Astrocyte of the cerebellum (primary cell): ENCODE measurements around the gene GK.

Experiments
- DNase-seq: peaks from one replicate; pipeline ENCODE4 v3.0.0-alpha.2; 2011; ENCODE audit warnings: low read depth
- H3K4me3 ChIP-seq: 2 replicates; pipeline ENCODE4 v1.5.1; 2011; ENCODE audit warnings: mild to moderate bottlenecking, low read depth, low read length, moderate library complexity
- in situ Hi-C: cut with HindIII; loops from 2 replicates; pipeline ENCODE4 v1.10.0; 2017; ENCODE audit warnings: low sequenced_read_pairs
- TF ChIP-seq, protein P1 (sequence below): IDR thresholded peaks from 2 replicates; pipeline ENCODE4 v1.5.1; 2012; ENCODE audit warnings: low read length, low read depth, moderate library complexity, mild to moderate bottlenecking; ENCODE audit errors: missing control alignments

GK gene

DNA sequence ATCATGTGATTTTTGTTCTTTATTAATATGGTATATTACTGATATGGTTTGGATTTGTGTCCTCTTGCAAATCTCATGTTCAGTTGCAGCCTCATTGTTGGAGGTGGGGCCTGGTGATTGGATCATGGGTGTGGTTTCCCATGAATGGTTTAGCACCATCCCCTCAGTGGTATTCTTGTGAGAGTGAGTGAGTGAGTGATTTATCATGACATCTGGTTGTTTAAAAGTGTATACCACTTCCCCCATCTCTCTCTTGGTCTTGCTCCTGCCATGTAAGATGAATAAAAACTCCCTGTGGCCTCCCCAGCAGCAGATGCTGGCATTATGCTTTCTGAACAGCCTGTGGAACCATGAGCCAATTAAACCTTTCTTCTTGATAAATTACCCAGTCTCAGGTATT lies 124.4 kb downstream of the GK start:
- in situ Hi-C loops, result no loop called here
- no peak overlapping the region for H3K4me3 ChIP-seq
- TF ChIP-seq, protein P1, sequence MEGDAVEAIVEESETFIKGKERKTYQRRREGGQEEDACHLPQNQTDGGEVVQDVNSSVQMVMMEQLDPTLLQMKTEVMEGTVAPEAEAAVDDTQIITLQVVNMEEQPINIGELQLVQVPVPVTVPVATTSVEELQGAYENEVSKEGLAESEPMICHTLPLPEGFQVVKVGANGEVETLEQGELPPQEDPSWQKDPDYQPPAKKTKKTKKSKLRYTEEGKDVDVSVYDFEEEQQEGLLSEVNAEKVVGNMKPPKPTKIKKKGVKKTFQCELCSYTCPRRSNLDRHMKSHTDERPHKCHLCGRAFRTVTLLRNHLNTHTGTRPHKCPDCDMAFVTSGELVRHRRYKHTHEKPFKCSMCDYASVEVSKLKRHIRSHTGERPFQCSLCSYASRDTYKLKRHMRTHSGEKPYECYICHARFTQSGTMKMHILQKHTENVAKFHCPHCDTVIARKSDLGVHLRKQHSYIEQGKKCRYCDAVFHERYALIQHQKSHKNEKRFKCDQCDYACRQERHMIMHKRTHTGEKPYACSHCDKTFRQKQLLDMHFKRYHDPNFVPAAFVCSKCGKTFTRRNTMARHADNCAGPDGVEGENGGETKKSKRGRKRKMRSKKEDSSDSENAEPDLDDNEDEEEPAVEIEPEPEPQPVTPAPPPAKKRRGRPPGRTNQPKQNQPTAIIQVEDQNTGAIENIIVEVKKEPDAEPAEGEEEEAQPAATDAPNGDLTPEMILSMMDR, result no peak
- DNase-seq, result no peak

GRCh38 chrX:30779453-30780030 lies 126.3 kb downstream of the GK start:
- no peak for DNase-seq

More at GRCh38 chrX:30779453-30780030, 126.3 kb downstream of the GK start:
- TF ChIP-seq, protein P1, result no peak
- no peak overlapping the region for H3K4me3 ChIP-seq
- in situ Hi-C loops, result no loop called here
